ENCODE data around the gene NUP62. TPM values are rescaled to one million over a fixed set of nuclear protein-coding genes. Genes with fewer than 3 reads are reported as not detected.

The NUP62 gene
- total and polyA plus RNA-seq, 8 donors, result 11.4 to 26.4 (median 17.4) TPM

- no peak for ATAC-seq
- intact Hi-C loops (cut with DNase I), result no loop called here
Observed at GRCh38 chr19:49894879-49895565, 34.3 kb downstream of the NUP62 start.

DNA sequence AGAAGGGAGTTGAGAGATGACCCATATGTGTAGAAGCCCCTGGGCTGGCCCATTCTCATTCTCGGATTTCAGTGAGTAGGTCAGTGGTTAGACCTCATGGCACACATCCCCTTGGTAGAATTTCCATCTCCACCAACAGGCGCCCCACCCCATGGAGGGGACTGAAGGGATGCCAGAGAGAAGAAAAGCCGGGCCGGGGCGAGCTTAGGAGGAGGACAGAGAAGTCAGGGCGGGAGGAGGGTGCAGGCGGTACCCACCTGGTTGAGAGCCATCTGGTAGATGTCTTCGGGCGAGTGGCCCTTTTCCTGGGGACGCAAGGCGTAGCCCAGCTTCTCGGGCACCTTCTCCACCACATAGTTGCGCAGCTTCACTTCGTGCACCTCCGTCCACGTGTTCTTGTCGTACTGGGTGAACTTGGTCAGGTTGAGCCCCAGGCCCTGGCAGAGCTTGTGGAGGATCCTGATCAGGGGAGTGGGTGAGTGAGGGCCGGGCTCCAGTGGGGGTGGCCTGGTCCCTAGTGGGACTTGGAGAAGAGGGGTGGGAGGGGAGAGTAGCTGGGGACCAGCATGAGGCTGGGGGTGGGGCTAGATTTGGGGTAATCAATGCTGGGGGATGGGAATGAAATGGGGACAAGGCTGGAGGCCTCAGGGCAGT lies 35.2 kb downstream of the NUP62 start:
- WGBS, 2 donors, result 89 to 91% methylated on average over 18 of the region's 18 CpGs
- ATAC-seq, result no peak
- TF ChIP-seq, protein P1, sequence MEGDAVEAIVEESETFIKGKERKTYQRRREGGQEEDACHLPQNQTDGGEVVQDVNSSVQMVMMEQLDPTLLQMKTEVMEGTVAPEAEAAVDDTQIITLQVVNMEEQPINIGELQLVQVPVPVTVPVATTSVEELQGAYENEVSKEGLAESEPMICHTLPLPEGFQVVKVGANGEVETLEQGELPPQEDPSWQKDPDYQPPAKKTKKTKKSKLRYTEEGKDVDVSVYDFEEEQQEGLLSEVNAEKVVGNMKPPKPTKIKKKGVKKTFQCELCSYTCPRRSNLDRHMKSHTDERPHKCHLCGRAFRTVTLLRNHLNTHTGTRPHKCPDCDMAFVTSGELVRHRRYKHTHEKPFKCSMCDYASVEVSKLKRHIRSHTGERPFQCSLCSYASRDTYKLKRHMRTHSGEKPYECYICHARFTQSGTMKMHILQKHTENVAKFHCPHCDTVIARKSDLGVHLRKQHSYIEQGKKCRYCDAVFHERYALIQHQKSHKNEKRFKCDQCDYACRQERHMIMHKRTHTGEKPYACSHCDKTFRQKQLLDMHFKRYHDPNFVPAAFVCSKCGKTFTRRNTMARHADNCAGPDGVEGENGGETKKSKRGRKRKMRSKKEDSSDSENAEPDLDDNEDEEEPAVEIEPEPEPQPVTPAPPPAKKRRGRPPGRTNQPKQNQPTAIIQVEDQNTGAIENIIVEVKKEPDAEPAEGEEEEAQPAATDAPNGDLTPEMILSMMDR (IDR thresholded peaks at IDR 0.05), result no peak
- intact Hi-C loops (cut with DNase I), result no loop called here
- FAIRE-seq, result no peak
- no peak overlapping the region for H3K27ac ChIP-seq
- H3K27me3 ChIP-seq, result no peaks in the 10 kb centered on the region
- no peaks in the 10 kb centered on the region for H3K4me1 ChIP-seq
- no peak overlapping the region for H3K4me3 ChIP-seq
- H3K36me3 ChIP-seq, result no peaks in the 10 kb centered on the region
- no peak for DNase-seq
- no peaks in the 10 kb centered on the region for H3K9me3 ChIP-seq

More at GRCh38 chr19:49894879-49895565, 34.3 kb downstream of the NUP62 start:
- DNase-seq (no peak), FAIRE-seq (no peak)
- Histone ChIP-seq H3K27me3 (no peaks in the 10 kb centered on the region), H3K36me3 (no peaks in the 10 kb centered on the region), H3K4me3 (no peak overlapping the region), H3K27ac (no peak overlapping the region), H3K4me1 (no peaks in the 10 kb centered on the region), H3K9me3 (no peaks in the 10 kb centered on the region)
- 78 to 82% methylated on average over 15 to 17 of the region's 17 CpGs for WGBS, 2 donors
- TF ChIP-seq, protein P1 (IDR thresholded peaks at IDR 0.05), result no peak

DNA sequence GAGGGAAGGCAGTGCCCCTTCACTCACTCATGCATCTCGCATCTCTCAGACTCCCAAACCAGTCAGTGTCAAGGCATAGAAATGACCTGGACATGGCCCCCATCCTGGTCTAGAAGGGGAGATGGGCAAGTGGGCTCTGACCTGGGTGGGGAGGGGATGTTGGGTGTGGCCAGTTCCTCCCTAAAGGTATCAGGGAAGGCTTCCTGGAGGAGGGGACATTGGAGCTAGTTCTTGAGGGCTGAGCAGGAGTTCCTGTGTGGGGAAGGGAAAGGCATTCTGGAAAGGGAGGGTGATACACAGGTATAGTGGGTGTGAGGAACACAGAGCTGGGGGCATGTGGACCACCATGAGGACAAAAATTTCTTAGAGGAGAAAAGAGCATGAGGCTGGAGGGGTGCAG lies 36.6 kb downstream of the NUP62 start:
- H3K9me3 ChIP-seq, result no peaks in the 10 kb centered on the region
- no peaks in the 10 kb centered on the region for H3K4me1 ChIP-seq
- intact Hi-C loops (cut with DNase I), result no loop called here
- FAIRE-seq (no peak), ATAC-seq (no peak), DNase-seq (no peak)
- no peak overlapping the region for H3K4me3 ChIP-seq
- H3K27ac ChIP-seq, result no peak overlapping the region
- H3K27me3 ChIP-seq, result no peaks in the 10 kb centered on the region
- TF ChIP-seq, protein P1 (IDR thresholded peaks at IDR 0.05), result no peak
- WGBS, 2 donors, result 91 to 92% methylated on average over 1 of the region's 1 CpG
- no peaks in the 10 kb centered on the region for H3K36me3 ChIP-seq

DNA sequence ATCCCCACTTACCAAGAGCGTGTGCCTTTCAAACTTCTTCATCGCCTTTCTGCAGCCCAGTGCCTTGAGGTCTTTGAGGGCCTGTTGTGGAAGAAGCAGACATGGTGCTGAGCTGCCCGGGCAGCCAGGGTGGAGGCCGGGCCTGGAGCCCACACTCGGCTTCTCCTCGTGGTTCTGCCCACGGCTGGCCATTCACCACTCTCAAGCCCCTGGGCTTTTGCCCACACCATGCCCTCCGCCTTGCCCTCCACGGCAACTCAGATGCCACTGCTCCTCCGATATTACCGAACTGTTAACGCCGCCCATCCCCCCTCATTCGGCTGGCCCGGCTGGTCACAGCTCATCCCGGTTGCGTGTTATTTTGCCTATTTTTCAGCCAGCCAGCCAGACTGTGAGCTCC lies 37.9 kb downstream of the NUP62 start:
- DNase-seq, result no peak
- 86 to 90% methylated on average over 17 of the region's 17 CpGs for WGBS, 2 donors
- no peaks in the 10 kb centered on the region for H3K9me3 ChIP-seq

More for the DNA sequence above, 37.9 kb downstream of the NUP62 start:
- FAIRE-seq (no peak), ATAC-seq (no peak)
- Histone ChIP-seq H3K27ac (no peak overlapping the region), H3K27me3 (no peaks in the 10 kb centered on the region), H3K4me1 (no peaks in the 10 kb centered on the region), H3K36me3 (no peaks in the 10 kb centered on the region), H3K4me3 (no peak overlapping the region)
- intact Hi-C loops (cut with DNase I), result no loop called here
- TF ChIP-seq, protein P1 (IDR thresholded peaks at IDR 0.05), result no peak
